CD14-positive monocyte (primary cell): Measurements from ENCODE around the gene PAXIP1. TPM values are rescaled to one million over a fixed set of nuclear protein-coding genes. Genes with fewer than 3 reads are reported as not detected.

Source experiments
- DNase-seq, 3 donors: peaks; one replicate each; pipeline ENCODE4 v3.0.0-alpha.2; 2011 to 2022
- H2AFZ ChIP-seq: 2 replicates; pipeline ENCODE4 v1.6.0; 2012; ENCODE audit warnings: mild to moderate bottlenecking, low read depth, low read length, inconsistent platforms; ENCODE audit not compliant: insufficient read depth, poor library complexity, severe bottlenecking
- H3K27ac ChIP-seq, 2 donors: 1 replicate in 1 of 2; 2 replicates in 1 of 2; pipeline ENCODE4 v1.5.1; 2012 to 2013; ENCODE audit warnings: low read length in 2 of 2, control low read depth in 1 of 2, inconsistent platforms in 1 of 2, low read depth in 1 of 2, mild to moderate bottlenecking in 1 of 2
- H3K27me3 ChIP-seq, 2 donors: one replicate each; pipeline versions ENCODE4 v1.6.0 to v1.6.1; 2011 to 2013; ENCODE audit warnings: low read length in 2 of 2; ENCODE audit not compliant: control insufficient read depth in 2 of 2, insufficient read depth in 2 of 2
- H3K36me3 ChIP-seq, 2 donors: replicated peaks in 1 of 2; 1 replicate in 1 of 2; 2 replicates in 1 of 2; pipeline versions ENCODE4 v1.5.1 to v1.6.1; 2012 to 2013; ENCODE audit warnings: low read length in 2 of 2, control low read depth in 1 of 2, inconsistent platforms in 1 of 2, mild to moderate bottlenecking in 1 of 2; ENCODE audit not compliant: insufficient read depth in 2 of 2, control insufficient read depth in 1 of 2
- H3K4me1 ChIP-seq, 2 donors: 1 replicate in 1 of 2; 2 replicates in 1 of 2; pipeline versions ENCODE4 v1.5.1 to v1.6.1; 2012 to 2013; ENCODE audit warnings: low read length in 2 of 2, control low read depth in 1 of 2, inconsistent platforms in 1 of 2, mild to moderate bottlenecking in 1 of 2, moderate library complexity in 1 of 2; ENCODE audit not compliant: insufficient read depth in 2 of 2, control insufficient read depth in 1 of 2
- H3K4me2 ChIP-seq: replicated peaks from 2 replicates; pipeline ENCODE3; 2012; ENCODE audit warnings: low read length, moderate library complexity, mild to moderate bottlenecking; ENCODE audit not compliant: poor library complexity, severe bottlenecking; ENCODE audit errors: extremely low read depth
- H3K4me3 ChIP-seq, 3 experiments: fragments of 200-600 bp in 1 of 3; sonication (generic) in 1 of 3; replicated peaks in 1 of 3; 1 replicate in 2 of 3; 2 replicates in 1 of 3; pipeline ENCODE4 v1.5.1; 2011 to 2013; ENCODE audit warnings: low read length in 3 of 3, mild to moderate bottlenecking in 3 of 3, control low read depth in 2 of 3, low read depth in 2 of 3, inconsistent platforms in 1 of 3, moderate library complexity in 1 of 3
- H3K79me2 ChIP-seq: 2 replicates; pipeline ENCODE4 v1.6.0; 2012; ENCODE audit warnings: mild to moderate bottlenecking, control low read depth, inconsistent platforms, low read length, moderate library complexity; ENCODE audit not compliant: insufficient read depth
- H3K9ac ChIP-seq: 2 replicates; pipeline ENCODE4 v1.6.0; 2017; ENCODE audit warnings: low read length, mild to moderate bottlenecking; ENCODE audit not compliant: insufficient read depth, poor library complexity, severe bottlenecking
- H3K9me3 ChIP-seq, 2 donors: replicated peaks in 1 of 2; 1 replicate in 1 of 2; 2 replicates in 1 of 2; pipeline versions ENCODE4 v1.5.1 to v1.6.1; 2012 to 2013; ENCODE audit warnings: low read length in 2 of 2, control low read depth in 1 of 2; ENCODE audit not compliant: control insufficient read depth in 1 of 2, insufficient read depth in 1 of 2
- H4K20me1 ChIP-seq: 2 replicates; pipeline ENCODE4 v1.6.0; 2012; ENCODE audit warnings: mild to moderate bottlenecking, low read length, control low read depth, moderate library complexity; ENCODE audit not compliant: insufficient read depth
- H3K27ac Mint-ChIP-seq, 7 donors: one replicate each; pipeline ENCODE4 v1.8.0; 2020; ENCODE audit warnings: mild to moderate bottlenecking in 7 of 7, mixed read lengths in 7 of 7, moderate library complexity in 6 of 7, inconsistent platforms in 2 of 7
- H3K27me3 Mint-ChIP-seq, 3 donors: one replicate each; pipeline ENCODE4 v1.8.0; 2021 to 2022; ENCODE audit warnings: low read depth in 3 of 3, mild to moderate bottlenecking in 3 of 3, mixed read lengths in 3 of 3, moderate library complexity in 3 of 3, inconsistent platforms in 1 of 3
- H3K36me3 Mint-ChIP-seq, 2 donors: one replicate each; pipeline ENCODE4 v1.8.0; 2020; ENCODE audit warnings: mixed read lengths in 2 of 2, inconsistent platforms in 1 of 2, mild to moderate bottlenecking in 1 of 2
- H3K4me1 Mint-ChIP-seq: one replicate; pipeline ENCODE4 v1.8.0; 2020; ENCODE audit warnings: mild to moderate bottlenecking, mixed read lengths
- H3K4me3 Mint-ChIP-seq, 2 donors: one replicate each; pipeline ENCODE4 v1.8.0; 2020; ENCODE audit warnings: mild to moderate bottlenecking in 2 of 2, mixed read lengths in 2 of 2, moderate library complexity in 1 of 2
- H3K9me3 Mint-ChIP-seq, 7 donors: one replicate each; pipeline ENCODE4 v1.8.0; 2020 to 2022; ENCODE audit warnings: mixed read lengths in 7 of 7, mild to moderate bottlenecking in 6 of 7, moderate library complexity in 6 of 7, inconsistent platforms in 2 of 7
- CTCF ChIP-seq: fragments of 200-600 bp; IDR thresholded peaks from one replicate; pipeline ENCODE4 v1.8.0; 2022; ENCODE audit warnings: antibody characterized with exemption, mild to moderate bottlenecking
- WGBS: methylation state at CpG from one replicate; pipeline ENCODE4 v1.1.5; 2013; ENCODE audit warnings: missing lambda C conversion rate; ENCODE audit not compliant: insufficient coverage; 5-methylcytosine and 5-hydroxymethylcytosine counted together
- intact Hi-C, 2 donors: fragments of 100-400 bp; cut with micrococcal nuclease; formaldehyde crosslinking; loops; one replicate each; pipeline versions ENCODE4 v1.15.0 to v1.15.1; 2023
- polyA plus RNA-seq, 3 donors: library from polyadenylated mRNA; depleted of rRNA in 1 of 3; unstranded in 2 of 3; stranded (reverse) in 1 of 3; fragments of 300-500 nt in 2 of 3; fragments of >200 nt in 1 of 3; fragmentation: Illumina TruSeq in 2 of 3; gene quantifications; 1 replicate in 2 of 3; 2 replicates in 1 of 3; pipeline ENCODE4 v1.2.3, GENCODE V29; 2012 to 2021

The PAXIP1 gene
- polyA plus RNA-seq, 3 donors = 0.44 to 8.4 (median 0.58) TPM

DNA sequence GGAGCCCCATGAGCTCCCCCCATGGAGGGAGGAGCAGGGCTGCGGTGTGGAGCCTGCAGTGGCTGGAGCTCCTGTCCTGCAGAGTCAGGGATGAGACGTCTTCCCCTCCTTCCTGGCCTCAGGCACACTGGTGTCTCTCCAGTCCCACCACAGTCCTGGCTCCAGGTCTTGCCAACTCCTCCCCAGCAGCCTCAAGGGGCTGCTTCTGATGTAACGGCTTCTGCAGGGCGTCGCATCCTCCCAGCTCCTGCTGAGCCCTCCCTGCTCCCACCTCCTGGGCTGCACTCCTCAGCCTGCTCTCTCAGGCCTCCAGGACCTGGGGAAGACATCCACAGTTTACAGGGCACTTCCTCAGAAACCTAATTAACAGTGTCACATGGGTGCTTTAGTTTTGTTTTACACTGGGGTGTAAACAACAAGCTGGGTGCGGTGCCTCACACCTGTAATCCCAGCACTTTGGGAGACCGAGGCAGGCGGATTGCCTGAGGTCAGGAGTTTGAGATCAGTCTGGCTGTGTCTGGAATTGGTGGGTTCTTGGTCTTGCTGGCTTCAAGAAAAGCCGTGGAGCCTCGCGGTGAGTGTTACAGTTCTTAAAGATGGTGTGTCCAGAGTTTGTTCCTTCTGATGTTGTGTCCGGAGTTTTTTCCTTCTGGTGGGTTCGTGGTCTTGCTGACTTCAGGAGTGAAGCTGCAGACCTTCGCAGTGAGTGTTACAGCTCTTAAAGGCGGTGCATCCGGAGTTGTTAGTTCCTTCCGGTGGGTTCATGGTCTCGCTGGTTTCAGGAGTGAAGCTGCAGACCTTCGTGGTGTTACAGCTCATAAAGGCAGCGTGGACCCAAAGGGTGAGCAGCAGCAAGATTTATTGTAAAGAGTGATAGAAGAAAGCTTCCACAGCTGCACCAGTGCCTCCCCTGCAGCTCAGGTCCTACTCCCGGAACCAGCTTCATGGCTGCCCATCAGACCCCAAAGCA, 95.0 kb downstream of the PAXIP1 start:
- WGBS = 78% methylated on average over 19 of the region's 21 CpGs
- H3K36me3 Mint-ChIP-seq = no peaks in the 10 kb centered on the region
- no peak for TF ChIP-seq CTCF
- H3K27me3 Mint-ChIP-seq = peaks cover 7 to 13% (median 8%) of the 10 kb centered on the region in 3 donors
- H3K79me2 ChIP-seq = no peaks in the 10 kb centered on the region
- H3K36me3 ChIP-seq = no peaks in the 10 kb centered on the region
- H3K4me1 Mint-ChIP-seq = no peaks in the 10 kb centered on the region
- H2AFZ ChIP-seq = no peak overlapping the region
- H3K27ac ChIP-seq = no peak overlapping the region
- intact Hi-C loops = no loop called here
- no peaks in the 10 kb centered on the region for H3K4me1 ChIP-seq
- no peak overlapping the region for H3K4me3 ChIP-seq
- DNase-seq = no peak
- no peak overlapping the region for H3K27ac Mint-ChIP-seq
- peak overlapping the region in 1 of 2 donors; percentile 40 for H3K4me3 Mint-ChIP-seq
- H3K4me2 ChIP-seq = no peak overlapping the region
- H3K9me3 ChIP-seq = peaks cover 0 to 10% of the 10 kb centered on the region in 2 donors
- no peak overlapping the region for H3K9ac ChIP-seq
- H3K27me3 ChIP-seq = no peaks in the 10 kb centered on the region
- no peaks in the 10 kb centered on the region for H4K20me1 ChIP-seq
- H3K9me3 Mint-ChIP-seq = peaks cover 11 to 18% (median 14%) of the 10 kb centered on the region in 7 donors

- Mint-ChIP-seq H3K4me3 (no peak overlapping the region), H3K9me3 (peaks cover 11 to 18% (median 14%) of the 10 kb centered on the region in 7 donors), H3K4me1 (no peaks in the 10 kb centered on the region), H3K27ac (no peak overlapping the region), H3K36me3 (no peaks in the 10 kb centered on the region), H3K27me3 (peaks cover 7 to 13% (median 8%) of the 10 kb centered on the region in 3 donors)
- H3K27me3 ChIP-seq = no peaks in the 10 kb centered on the region
- H2AFZ ChIP-seq = no peak overlapping the region
- DNase-seq = no peak
- H3K79me2 ChIP-seq = no peaks in the 10 kb centered on the region
- 95% methylated on average over 39 of the region's 41 CpGs for WGBS
- no peak overlapping the region for H3K27ac ChIP-seq
- intact Hi-C loops = no loop called here
- no peak overlapping the region for H3K9ac ChIP-seq
- TF ChIP-seq CTCF = no peak
- H3K36me3 ChIP-seq = no peaks in the 10 kb centered on the region
- H3K4me2 ChIP-seq = no peak overlapping the region
- no peaks in the 10 kb centered on the region for H3K4me1 ChIP-seq
- no peak overlapping the region for H3K4me3 ChIP-seq
- peaks cover 0 to 10% of the 10 kb centered on the region in 2 donors for H3K9me3 ChIP-seq
- no peaks in the 10 kb centered on the region for H4K20me1 ChIP-seq
These were observed 96.1 kb downstream of the PAXIP1 start for GRCh38 chr7:154906736-154907355.
